ENCODE results near the gene TPBGL.

Gene TPBGL

GRCh38 chr11:75212411-75212810 is 28.2 kb upstream of the TPBGL start:
- no peak for DNase-seq (ENCODE audit: low read depth)

GRCh38 chr11:75214411-75214821 is 26.2 kb upstream of the TPBGL start:
- DNase-seq (ENCODE audit: low read depth), result peak; percentile 36

- DNase-seq (ENCODE audit: low read depth), result no peak
Measured at GRCh38 chr11:75214843-75215242, 25.7 kb upstream of the TPBGL start.

GRCh38 chr11:75219869-75220268 is 20.7 kb upstream of the TPBGL start:
- no peak for DNase-seq (ENCODE audit: low read depth)

- no peak for DNase-seq (ENCODE audit: low read depth)
Measured at GRCh38 chr11:75223954-75224643, 16.5 kb upstream of the TPBGL start.

- no peak for DNase-seq (ENCODE audit: low read depth)
Measured at GRCh38 chr11:75225794-75226193, 14.8 kb upstream of the TPBGL start.

- DNase-seq (ENCODE audit: low read depth), result no peak
Measured at GRCh38 chr11:75229466-75229865, 11.1 kb upstream of the TPBGL start.

GRCh38 chr11:75230621-75231020 is 10.0 kb upstream of the TPBGL start:
- no peak for DNase-seq (ENCODE audit: low read depth)

GRCh38 chr11:75233754-75234172 is 6.8 kb upstream of the TPBGL start:
- no peak for DNase-seq (ENCODE audit: low read depth)

GRCh38 chr11:75236062-75236461 is 4.5 kb upstream of the TPBGL start:
- DNase-seq (ENCODE audit: low read depth), result no peak

GRCh38 chr11:75237050-75237449 is 3.5 kb upstream of the TPBGL start:
- DNase-seq (ENCODE audit: low read depth), result no peak

GRCh38 chr11:75238595-75239440 is 1.8 kb upstream of the TPBGL start:
- DNase-seq (ENCODE audit: low read depth), result no peak

- no peak for DNase-seq (ENCODE audit: low read depth)
Measured at GRCh38 chr11:75239531-75240290, 863 bp upstream of the TPBGL start.

GRCh38 chr11:75241036-75241905 is 697 bp downstream of the TPBGL start:
- peak; percentile 81 for DNase-seq (ENCODE audit: low read depth)

- no peak for DNase-seq (ENCODE audit: low read depth)
Measured at GRCh38 chr11:75241906-75242644, 1.5 kb downstream of the TPBGL start.

GRCh38 chr11:75242722-75243600 is 2.4 kb downstream of the TPBGL start:
- DNase-seq (ENCODE audit: low read depth), result no peak

GRCh38 chr11:75244052-75244814 is 3.7 kb downstream of the TPBGL start:
- no peak for DNase-seq (ENCODE audit: low read depth)

- no peak for DNase-seq (ENCODE audit: low read depth)
Measured at GRCh38 chr11:75245356-75246005, 4.9 kb downstream of the TPBGL start.
